GM12865 (cell line): ENCODE results near the gene SSR1.

ENCODE experiments used
- DNase-seq: peaks from one replicate; pipeline ENCODE4 v3.0.0; 2010; ENCODE audit warnings: low read depth
- H3K4me3 ChIP-seq: 2 replicates; pipeline ENCODE4 v1.5.1; 2011; ENCODE audit warnings: mild to moderate bottlenecking, low read depth, low read length, control low read depth
- TF ChIP-seq, protein P1 (sequence below): IDR thresholded peaks from 2 replicates; pipeline ENCODE4 v1.5.1; 2011; ENCODE audit warnings: low read length, control low read depth, low read depth, inconsistent platforms; ENCODE audit not compliant: insufficient read depth; ENCODE audit errors: missing control alignments

Gene SSR1

DNA sequence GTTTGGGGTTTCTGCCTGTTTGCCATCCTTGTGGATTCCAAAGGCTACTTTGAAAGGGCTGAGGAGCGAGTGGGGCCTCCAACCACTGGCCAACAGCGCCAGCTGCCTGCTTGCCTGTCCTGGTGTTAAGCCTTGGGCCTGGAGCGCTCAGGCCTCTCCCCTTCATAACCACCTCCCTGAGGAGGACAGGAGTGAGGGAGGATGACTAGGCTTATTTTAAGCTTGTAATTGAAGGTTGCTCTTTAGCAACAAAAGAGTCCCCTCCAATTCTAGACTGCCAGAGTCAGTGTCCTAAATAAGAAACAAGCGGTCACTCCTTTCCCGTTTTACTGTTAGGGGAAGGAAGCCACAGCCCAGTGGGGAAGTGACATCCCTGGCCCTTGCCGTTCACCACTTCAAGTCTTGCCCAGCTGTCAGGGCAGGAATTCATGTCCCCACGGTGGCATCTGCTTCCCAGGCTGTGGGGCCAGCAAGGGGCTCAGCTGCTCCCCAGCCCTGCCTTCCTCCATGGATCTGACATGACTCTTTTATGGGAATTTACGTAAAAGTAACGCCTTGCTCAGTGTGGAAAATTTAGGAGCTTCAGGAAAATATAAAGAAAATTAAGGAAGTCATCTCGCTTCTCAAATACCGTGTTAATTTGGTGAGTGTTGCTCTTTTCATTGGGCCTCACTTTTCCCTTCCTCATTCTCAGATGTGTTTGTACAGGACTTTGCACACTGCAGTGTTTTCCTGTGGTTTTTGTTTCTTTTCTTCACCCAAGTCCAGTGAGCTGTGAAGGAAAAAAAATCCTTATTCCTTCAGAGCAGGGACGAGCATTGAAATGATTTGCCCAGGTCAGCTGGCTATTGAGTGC lies 57.8 kb downstream of the SSR1 start:
- DNase-seq: no peak
- TF ChIP-seq, protein P1, sequence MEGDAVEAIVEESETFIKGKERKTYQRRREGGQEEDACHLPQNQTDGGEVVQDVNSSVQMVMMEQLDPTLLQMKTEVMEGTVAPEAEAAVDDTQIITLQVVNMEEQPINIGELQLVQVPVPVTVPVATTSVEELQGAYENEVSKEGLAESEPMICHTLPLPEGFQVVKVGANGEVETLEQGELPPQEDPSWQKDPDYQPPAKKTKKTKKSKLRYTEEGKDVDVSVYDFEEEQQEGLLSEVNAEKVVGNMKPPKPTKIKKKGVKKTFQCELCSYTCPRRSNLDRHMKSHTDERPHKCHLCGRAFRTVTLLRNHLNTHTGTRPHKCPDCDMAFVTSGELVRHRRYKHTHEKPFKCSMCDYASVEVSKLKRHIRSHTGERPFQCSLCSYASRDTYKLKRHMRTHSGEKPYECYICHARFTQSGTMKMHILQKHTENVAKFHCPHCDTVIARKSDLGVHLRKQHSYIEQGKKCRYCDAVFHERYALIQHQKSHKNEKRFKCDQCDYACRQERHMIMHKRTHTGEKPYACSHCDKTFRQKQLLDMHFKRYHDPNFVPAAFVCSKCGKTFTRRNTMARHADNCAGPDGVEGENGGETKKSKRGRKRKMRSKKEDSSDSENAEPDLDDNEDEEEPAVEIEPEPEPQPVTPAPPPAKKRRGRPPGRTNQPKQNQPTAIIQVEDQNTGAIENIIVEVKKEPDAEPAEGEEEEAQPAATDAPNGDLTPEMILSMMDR: no peak

DNA sequence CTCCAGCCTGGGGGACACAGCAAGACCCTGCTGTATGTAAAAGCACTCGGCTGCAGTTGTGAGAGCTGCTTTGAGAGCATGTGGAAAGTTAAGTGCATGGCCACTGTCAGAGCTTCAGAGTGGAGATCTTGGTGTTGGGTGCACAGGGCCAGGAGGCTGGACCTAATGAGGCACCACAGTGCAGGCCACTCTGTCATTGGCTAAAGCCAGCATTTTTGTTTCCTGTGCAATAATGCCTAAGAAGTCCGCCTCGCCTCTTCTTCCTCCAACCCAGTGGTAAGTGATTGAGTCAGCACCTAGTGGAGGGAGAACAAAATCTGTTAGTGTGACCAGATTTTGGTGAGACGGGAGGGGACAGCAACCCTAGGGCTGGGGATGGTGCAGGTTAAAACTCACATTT lies 60.6 kb downstream of the SSR1 start:
- no peak overlapping the region for H3K4me3 ChIP-seq
- TF ChIP-seq, protein P1: no peak
- DNase-seq: no peak

More for the DNA sequence above, 57.8 kb downstream of the SSR1 start:
- H3K4me3 ChIP-seq: no peak overlapping the region

DNA sequence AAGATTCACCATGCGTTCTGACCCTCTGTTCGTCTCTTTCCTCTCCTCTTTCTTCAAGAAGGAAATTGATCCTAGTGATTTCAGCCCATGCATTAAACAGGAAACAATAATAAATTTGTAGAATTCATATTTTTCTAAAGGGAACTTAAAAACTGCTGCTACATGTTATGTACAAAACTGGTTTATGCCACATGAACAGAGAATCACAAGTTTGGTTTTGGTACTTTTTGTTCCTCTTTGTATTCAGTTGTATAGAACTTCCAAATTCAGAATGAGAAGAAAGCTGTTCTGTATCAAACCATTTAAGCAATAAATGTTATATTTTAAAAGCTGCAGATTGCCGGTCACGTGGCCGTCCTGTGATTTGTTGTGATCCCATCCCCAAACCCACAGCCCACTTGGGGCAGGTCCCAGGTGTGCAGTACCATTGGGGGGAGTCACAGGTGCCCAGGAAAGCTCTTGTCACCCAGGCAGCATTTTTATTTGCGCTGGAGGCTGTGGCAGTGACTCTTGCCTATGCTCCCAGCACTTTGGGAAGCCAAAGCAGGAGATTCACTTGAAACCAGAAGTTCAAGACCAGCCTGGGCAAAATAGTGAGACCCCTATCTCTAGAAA lies 61.2 kb downstream of the SSR1 start:
- H3K4me3 ChIP-seq: no peak overlapping the region
- TF ChIP-seq, protein P1: no peak
- DNase-seq: no peak

DNA sequence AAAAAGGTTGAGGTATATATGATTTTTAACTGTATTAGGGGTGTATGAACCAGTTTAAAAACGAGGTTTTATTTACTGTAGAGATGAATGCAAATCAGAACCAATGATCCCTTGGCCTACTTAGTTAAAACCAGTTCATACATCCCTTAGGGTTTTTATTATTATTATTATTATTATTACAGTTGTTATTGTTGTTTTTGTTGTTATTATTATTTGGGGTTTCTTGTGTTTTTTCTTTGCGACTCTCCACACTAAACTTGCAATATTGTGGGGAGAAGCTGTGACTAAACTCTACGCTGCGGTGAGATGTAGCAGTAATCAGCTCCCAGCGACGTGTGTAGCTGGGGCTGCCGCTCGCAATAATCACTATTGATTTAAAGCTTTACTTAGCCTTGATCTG lies 62.2 kb downstream of the SSR1 start:
- TF ChIP-seq, protein P1: no peak
- no peak overlapping the region for H3K4me3 ChIP-seq
- DNase-seq: no peak

DNA sequence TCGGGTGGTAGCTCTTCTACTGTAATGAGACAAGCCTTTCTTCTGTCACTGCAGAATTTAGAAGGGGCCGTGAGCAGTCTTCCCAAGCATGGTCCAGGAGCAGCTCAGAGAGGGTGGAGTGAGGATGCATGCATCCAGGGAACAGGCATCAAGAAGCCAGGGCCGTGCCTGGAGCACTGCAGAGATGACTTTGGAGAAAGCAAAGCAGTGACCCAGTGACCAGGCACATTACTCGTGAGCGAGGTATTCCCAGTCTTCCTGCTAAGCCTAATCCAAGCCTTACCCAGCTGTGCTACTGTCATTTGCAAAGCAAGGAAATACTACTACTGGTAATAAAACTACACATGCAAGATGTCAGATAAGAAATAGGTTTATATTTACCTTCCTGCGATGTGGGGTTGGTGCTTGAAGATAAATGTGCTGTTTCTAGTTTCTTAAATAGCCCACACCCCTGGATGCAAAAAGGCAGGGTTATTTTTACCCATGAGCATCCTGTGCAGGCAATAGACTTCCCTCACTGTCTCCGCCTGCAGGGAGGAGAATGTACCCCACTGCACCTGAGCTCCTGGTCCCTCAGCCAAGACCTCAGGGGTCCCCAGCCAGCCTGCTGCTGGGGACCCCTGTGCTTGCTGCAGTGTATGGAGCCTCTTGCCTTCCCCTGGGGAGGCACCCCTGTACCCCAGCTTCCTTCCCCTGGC lies 62.9 kb downstream of the SSR1 start:
- H3K4me3 ChIP-seq: no peak overlapping the region
- TF ChIP-seq, protein P1: no peak

DNA sequence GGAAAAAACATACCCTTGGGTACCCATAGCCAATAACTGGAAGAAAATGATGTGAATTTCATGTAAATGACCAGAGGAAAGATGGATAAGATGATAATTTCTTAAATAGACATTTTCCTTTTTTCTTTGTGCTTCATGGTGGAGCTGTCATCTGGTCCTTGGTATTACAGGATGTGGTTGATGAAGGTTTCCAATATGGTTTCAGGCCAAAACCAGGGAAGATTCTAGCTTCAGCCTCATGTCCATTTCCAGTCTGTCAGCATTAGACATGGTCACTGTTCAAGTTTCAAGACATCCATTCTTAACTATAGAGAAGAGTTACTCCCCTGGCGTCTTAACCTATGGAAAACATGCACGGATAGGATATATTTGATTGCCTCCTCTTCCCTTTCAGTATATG lies 63.6 kb downstream of the SSR1 start:
- TF ChIP-seq, protein P1: no peak
- no peak for DNase-seq
- H3K4me3 ChIP-seq: no peak overlapping the region

More for the DNA sequence above, 62.9 kb downstream of the SSR1 start:
- no peak for DNase-seq
